A204.1 (cell line): ENCODE measurements around the gene RPL38.

Experiments
- FAIRE-seq: peaks from 2 replicates; lab custom pipeline; 2012; peaks lifted over from hg19 to GRCh38; lab: Jason Lieb, UNC

RPL38 gene

DNA sequence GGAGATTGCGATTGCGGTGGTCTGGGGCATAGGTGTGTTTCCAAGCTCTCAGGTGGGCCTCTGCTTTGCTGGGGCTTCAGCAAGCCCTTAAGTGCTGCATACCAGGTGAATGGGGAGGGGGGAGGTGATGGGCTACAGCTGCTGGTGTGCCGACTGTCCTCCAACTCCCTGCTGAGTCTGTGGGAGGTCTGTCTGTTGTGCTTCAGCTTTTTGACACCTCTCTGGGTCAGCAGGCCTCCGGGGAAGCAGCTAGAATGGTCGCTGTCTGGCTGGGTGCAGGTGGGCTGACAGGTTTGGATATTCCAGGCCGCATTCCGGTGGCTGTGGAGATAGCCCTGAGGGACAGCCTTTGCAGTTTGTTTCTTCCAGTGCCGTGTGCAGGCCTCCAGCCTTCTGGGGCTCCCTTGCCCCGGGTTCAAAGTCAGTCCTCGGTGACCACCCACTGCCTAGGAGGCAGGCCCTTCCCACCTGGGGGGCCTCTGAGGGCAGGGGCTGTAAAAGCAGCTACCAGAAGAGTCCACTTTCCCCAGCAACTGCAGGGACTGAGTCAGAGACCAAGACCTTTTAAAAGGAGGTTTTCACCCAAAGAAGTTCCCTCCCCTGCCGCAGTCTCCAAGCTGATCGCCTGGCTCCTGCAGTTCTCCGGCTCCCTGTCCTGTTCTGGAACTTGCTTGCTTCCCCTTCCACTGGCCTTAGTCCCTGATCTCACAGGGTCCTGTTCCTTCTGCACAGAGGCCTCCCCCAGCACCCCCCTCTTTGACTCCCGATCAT, 7.8 kb downstream of the RPL38 start:
- FAIRE-seq: no peak

DNA sequence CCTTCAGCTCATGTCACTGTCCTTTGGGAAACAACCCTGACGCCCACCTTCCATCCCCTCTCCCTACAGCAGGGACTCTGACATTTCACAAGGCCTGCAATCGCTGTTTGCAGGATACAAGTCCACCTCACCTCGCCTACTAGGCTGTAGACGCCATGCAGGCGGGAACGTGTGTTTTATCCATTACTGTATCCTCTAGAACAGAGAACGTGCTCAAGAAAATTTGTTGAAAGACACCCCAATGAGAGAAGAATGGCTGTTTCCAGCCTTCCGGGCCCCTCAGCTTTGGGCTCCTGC, 8.4 kb downstream of the RPL38 start:
- no peak for FAIRE-seq

DNA sequence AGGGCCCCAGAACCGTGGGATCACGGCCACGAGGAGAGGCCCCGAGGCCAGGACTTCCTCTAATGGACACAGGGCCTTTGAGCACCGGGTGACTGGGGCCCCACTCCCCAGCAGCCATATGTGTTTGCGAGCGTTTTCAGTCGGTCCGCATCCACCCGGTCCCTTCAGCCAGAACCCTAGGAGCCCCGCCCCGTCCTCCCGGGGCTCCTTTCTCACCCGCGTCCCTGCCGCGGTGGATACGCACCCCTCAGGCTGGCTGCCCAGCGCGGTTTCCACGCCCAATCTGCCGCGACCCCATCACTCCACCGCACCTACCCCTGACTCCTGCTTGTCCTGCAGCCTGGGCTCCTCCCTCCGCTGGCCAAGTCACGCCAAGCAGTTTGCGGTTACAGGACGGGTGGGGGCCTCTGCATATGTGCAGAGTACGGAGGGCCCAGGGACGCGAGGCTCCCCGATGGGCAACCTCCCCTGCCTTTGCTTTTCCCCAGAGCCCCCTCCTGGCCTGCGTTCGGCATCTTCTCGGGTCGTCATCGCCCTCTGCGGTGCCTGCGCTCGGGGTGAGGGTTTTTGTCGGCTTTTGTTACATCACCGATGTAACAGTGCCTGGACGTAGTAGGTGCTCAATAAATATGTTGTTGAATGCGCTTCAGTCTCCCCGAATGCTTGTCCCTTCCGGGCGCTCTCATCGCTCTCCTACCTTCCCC, 8.9 kb downstream of the RPL38 start:
- FAIRE-seq: no peak

DNA sequence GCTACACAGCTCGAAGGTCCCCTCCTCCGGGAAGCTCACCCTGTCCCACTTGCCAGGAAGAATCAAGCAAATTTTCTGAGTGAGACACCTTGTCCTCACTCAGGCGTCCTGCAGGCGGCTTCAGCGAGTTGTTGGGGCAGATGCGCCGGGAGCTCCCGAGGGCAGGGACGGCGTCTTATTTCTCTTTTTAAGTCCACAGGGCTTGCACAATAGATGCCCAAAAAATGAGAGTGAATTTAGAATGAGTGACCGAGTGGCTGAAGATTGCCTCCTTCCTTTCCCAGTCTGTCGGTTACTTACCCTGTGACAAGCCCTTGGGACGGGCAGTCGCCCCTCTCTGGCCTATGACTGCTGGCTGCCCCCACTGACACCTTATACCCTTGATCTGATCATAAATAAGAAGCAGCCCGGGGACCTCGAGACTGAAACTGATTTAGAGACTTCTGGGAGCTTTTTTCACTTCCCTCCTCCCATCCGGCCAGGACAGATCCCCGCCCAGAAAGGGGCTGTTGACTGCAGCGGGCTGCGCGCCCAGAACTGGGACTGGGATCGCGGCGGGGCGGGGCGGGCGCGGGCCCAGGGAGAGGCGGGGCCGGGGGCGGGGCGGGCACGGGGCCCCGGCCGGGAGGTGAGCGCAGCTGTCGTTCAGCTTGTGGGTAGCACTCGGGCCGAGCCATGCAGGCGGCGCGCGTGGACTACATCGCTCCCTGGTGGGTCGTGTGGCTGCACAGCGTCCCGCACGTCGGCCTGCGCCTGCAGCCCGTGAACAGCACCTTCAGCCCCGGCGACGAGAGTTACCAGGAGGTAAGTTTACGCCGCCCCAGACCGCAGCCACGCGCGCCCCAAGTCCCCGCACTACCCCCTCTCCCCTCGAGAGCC, 9.7 kb downstream of the RPL38 start, which contains the start of gene TTYH2:
Gene TTYH2 (plus strand): TSS at position 659 of the 879 bp plus-strand sequence. CDS start 17 bp downstream, at position 676.
- no peak for FAIRE-seq

DNA sequence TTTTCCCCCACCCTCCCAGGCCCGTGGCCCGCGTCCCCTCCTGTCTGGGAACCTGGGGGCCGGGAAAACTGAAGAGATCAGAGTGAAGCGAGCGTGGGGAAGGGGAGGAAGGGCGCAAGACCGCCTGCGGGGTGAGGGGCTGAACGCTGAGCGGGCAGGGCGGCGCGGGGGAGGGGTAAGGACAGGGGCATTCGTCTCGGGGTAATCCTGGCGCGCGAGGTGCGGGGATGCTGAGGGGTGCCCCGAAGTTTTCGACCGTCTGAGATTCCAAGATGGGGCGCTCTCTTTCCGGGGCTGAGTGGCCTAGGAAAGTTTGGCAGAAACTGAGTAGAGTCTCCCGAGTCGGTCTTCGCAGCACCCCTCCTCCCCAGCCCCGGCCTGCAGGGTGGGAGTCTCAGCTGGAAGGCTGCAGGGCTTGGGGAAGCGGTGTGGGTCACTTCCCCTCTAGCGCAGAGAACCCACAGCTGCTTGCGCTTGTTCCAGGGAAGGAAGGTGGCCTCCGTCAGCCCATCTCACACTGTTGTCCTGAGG, 10.4 kb downstream of the RPL38 start:
- no peak for FAIRE-seq

DNA sequence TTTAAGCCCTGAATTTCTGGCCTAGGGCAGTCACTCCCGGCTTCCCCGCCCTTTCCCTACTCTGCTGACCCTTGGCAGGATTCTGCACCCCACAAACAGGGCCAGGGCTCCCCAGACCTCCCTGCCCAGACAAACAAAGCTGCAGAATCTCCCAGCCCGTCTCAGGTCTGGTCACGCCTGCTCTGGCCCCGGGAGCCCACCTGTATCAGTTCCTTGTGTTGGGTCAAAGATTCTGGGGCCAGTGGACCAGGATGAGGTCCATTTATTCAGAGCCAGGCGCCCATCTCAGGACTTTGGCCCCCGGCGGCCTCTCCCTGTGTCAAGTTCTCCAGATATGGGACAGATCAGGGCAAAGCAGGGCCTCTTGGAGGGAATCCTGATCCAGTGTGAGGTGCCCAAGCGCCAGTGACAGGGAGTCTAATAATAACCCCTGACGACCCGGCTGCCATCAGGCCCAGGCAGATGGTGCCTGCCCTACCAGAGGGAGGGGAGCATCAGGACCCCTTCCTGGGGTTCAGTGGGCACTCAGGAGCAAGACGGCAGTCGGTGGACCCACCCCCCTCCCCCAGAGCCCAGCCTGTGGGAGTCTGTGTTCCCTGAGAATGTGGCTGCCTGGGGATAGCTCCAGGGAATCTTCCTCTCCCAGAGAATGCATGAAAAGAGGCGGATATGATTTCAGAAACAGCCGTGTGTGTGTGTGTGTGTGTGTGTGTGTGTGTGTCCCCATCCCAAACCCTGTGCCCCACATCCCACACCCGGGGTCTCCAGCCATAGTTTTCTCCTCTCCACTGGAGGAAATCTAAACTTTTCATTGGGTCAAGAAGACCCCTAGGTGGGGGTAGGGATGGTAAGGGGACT, 11.2 kb downstream of the RPL38 start:
- FAIRE-seq: no peak

DNA sequence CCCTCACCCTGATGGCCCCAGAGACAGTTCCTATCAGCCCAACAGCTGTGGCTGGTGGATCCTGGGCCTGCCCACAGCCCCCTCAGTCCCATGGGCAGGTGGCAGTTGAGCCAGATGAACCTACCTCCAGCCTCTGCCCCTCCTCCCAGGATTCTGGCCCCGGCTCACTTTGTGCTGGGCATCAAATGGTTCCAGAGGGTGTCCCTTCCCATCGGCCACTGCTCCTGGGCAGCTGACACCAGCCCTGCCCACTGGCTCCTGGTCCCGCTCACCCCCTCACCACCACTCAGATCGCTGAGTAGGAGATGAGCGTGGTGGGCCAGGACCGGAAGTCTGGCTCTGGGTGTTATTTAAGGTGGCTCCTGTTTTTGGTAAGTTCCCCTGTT, 11.9 kb downstream of the RPL38 start:
- FAIRE-seq: no peak

DNA sequence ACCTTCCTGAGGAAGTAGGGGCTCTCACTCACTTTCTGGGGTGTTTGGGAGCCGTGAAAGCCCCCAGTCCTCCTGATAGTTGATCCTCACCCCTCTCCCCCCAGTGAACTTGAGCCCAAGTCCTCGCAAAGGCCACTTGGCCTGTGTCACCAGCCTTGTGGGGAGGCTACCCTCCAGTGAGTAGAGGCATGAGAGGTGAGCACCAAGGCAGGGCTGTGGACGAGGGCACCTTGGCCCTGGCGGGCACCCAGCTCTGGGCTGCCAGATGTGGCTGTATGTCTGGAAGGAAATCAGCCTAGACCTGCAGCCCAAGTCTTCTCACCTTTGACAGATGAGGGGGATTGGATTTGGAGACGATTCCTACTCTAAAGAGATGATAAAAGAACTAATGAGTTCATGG, 13.0 kb downstream of the RPL38 start:
- no peak for FAIRE-seq

DNA sequence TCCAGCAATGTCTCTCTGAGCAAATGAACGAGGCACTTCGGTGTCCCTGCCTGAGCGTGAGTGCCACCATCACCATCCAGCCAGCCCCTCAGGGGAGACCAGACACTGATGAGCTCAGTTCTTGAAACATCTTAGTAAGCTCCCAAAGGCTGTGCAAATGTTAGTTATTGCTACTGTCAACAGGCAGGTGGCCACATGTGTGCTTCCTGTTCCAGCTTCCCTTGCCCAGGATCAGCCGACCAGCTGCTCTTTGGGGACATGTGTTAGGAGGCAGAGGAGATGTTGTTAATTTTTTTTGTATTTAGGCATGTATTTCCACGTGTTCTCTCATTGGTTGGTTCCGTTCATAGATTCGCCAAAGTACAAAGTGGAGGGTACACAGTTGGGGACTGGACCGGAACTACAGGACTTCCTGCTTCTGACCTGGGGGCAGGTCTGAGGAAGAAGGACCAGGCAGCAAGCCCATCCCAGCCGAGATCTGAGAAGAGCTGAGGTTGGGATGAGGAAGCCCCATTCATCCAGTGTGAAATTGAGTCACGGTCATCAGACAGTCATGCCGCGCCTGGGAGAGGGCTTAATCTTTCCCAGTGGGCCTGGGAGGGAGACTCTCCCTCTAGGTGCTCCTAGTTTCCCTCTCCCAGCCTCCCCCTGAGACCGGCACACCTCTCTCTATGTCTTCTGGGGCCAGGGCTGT, 13.7 kb downstream of the RPL38 start:
- FAIRE-seq: no peak

DNA sequence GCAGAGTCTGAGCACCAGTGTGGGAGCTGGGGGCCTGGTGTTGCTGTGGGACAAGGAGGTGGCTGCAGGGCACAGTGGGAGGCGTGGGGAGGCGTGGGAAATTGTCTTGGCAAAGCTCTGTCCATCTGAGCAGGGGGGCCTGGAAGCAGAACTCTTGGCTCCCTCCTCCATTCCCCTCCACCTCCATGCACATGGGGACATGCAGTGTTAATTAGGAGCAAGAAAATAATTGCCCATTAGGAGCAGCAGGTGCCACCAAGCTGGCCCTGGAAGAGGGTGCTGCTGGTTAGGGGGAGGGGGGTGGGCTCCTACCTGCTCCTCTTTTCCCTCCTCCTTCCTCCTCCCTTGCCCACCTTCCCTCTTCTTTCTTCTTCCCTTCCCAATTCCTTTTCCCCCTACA, 14.4 kb downstream of the RPL38 start:
- FAIRE-seq: no peak

DNA sequence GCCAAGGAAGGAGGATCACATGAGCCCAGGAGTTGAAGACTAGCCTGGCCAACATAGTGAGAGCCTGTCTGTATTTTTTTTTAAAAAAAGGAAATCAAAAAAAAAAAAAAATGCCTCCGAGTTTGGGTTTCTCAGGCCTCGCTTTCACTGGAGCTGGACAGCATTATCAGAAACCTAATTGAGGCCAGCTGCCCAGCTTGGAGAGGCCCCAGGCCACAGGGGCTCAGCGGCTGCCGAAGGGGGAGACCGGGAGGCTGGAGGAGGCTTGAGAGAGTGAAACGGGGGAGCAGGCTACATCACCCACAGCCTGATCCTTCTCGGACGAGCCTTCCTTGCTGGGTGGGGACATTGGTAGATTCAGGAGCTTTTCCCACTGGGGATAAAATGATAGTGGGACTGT, 15.0 kb downstream of the RPL38 start:
- no peak for FAIRE-seq

DNA sequence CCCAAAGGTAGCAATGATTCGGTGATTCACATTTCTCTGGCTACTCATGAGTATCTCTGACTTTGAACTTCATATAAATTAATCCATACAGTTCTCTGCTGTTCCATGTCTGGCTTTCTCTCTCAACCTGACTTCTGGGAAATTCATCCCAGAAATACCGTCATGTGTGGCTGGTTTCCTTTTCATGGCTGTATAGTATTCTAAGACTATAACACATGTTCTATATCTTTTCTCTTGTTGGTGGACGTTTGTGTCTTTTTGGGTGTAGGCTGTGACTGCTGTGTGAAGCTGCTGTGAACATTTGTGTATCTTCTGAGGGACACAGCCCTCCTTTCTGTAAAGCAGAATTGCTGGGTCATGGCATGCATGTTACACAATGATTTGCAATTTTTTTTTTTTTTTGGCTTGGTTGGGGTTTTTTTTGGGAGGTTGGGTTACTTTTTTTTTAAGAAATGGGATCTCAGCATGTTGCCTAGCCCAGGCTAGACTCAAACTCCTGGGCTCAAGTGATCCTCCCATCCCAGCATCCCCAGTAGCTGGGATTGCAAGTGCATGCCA, 16.2 kb downstream of the RPL38 start:
- FAIRE-seq: no peak

DNA sequence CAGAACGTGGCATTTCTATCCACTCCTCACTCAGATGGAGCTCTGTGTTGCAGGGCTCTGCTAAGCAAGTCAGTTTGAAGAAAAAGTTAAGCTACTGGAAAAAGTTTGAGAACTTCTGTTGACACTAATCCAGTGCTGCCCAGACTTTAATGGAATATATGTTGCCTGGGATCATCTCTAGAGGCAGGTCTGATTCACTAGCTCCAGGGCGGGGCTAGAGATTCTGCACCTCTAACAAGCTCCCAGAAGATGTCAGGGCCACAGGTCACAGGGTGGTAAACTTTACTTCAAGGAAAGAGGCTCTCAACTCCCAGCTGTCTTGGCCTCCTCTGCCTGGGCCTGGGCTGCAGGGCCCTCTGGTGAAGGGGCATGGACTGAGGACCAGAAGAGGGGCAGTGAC, 16.7 kb downstream of the RPL38 start:
- FAIRE-seq: no peak

DNA sequence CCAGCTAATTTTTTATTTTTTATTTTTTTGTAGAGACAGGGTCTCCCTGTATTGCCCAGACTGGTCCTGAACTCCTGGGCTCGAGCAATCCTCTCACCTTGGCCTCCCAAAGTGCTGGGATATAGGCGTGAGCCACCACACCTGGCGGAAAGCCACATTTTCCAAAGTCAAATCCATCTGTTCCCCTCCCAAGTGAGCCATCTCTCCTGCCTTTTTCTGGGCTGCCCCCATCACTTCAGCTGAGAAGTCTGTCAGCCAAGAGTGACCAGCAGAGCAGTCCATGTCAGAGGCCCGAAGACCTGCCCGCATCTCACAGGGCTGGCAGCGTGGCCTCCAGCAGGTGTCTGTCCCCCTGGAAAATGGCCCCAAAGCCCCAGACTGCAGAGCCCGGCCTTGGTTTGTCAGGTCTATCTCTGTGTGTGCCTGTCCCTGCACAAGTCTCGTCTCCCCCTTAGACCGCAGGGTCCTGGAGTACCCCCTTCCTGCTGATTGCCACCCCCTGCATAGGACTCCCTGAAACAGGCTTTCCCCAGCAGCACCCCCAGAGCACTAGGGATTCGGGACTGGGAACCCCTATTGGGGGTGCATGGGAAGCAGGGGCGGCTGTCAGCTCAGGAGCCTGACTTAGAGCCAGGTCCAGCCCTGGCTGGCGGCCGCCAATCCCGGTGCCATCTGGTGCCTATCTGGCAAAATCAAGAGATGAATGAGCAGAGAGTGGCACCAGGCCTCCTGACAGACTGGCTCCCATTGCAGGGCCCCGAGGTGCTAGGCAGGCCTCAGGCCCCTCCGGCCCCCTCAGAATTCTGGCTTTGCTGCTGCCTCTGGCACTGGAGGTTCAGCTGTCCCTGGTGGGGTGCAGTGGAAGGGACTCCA, 17.7 kb downstream of the RPL38 start:
- FAIRE-seq: no peak

DNA sequence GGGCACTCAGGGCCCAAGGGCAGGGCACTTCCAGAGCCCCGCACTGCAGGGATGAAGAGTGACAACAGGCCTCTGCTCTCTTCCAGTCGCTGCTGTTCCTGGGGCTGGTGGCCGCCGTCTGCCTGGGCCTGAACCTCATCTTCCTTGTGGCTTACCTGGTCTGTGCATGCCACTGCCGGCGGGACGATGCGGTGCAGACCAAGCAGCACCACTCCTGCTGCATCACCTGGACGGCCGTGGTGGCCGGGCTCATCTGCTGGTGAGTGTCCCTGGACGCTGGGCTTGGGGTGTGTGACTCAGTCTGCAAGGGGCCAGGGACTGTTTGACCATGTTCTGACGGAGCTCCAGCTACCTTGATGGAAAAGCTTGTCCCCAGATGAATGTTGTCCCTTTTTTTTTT, 18.9 kb downstream of the RPL38 start:
- no peak for FAIRE-seq

DNA sequence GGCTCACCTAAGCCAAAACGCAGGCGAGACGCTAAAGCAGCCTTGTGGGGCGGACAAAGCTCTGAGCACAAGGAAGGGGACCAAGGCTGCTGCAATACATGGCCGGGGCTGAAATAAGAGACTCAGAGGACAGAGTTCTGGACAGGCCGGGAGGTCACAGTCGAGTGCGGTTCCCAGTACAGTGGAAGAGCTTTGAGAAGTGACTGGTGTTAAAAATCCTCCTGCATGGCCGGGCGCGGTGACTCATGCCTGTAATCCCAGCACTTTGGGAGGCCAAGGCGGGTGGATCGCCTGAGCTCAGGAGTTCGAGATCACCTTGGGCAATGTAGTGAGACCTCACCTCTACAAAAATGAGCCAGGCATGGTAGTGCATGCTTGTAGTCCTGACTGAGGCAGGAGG, 20.4 kb downstream of the RPL38 start:
- no peak for FAIRE-seq

DNA sequence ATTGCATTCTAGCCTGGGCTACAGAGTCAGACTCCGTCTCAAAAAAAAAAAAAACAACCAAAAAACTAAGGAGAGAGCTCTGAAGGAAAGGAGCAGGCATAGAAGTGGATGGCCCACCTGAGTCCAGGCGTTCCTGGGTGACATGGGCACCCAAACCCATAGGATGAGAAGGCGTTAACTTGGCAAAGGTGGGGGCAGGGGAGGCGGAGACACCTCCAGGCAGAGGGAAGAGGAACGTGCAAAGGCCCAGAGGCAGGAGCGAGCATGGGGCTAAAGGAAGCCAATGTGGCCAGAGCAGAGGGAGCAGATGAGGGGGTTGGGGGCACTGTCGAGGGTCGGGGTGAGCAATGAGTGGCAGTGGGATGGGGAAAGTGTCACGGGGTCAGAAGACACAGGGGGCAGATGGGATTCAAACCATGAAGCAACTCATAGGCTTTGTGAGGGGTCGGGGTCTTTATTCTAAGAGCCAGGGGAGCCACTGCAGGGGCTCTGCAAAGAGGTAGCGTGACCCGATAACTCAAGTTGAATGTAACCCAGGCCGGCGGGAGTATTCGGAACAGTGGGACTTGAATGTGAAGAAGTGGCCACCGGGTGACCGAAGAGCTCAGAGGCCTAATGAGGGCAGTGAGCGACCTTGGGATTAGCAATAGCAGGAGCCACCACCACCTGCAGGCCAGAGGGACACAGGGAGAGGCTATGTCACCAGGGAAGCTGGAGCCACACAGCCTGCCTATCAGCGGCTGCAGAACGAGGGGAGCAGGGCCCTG, 21.7 kb downstream of the RPL38 start:
- FAIRE-seq: no peak

DNA sequence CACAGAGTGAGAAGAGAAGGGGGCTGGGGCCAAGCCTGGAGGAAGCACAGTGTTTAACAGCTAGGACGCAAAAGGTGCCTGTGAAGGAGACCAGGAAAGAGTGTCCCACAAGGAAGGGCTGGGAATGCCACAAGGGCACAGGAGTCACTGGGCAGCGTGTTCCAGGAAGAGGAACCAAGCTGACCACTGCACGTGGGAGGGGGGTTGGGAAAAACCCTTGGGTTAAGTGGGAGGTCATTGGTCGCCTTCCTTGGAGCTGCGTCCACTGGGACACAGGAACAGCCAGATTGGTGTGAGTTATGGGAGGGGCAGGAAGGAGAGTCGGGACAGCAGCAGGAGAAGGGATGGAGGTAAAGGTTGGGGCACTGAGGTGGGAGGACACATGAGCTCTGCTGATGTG, 22.8 kb downstream of the RPL38 start:
- no peak for FAIRE-seq
